ENCODE data around the gene PTBP3.

Gene PTBP3

DNA sequence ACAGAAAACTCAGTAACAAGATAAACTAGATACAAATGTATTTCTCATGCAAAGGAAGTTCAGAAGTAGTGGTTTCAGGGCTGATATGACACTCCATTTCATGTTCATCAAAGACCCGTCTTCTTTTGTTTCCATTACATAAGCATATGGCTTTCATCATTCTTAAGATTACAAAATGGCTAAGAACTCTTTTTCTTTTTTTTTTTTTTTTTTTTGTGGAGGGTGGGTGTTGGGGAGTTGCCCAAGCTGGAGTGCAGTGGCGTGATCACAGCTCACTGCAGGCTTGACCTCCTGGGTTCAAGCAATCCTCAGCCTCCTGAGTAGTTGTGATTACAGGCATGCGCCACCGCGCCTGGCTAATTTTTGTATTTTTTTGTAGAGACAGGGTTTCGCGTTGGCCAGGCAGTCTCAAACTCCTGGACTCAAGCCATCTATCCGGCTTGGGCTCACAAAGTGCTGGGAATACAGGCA lies 22.0 kb upstream of the PTBP3 start:
- DNase-seq = no peak

- DNase-seq = no peak
Measured at GRCh38 chr9:112354081-112354743, 20.8 kb upstream of the PTBP3 start.

GRCh38 chr9:112352209-112352608 lies 18.8 kb upstream of the PTBP3 start:
- DNase-seq = no peak

GRCh38 chr9:112351184-112351583 lies 17.8 kb upstream of the PTBP3 start:
- DNase-seq = no peak

- DNase-seq = no peak
Measured at GRCh38 chr9:112349008-112349333, 15.6 kb upstream of the PTBP3 start.

- DNase-seq = peak; percentile 84
Measured at GRCh38 chr9:112348257-112349007, 15.0 kb upstream of the PTBP3 start.

- DNase-seq = no peak
Measured at GRCh38 chr9:112341730-112342129, 8.3 kb upstream of the PTBP3 start.

- DNase-seq = no peak
Measured at GRCh38 chr9:112339886-112340285, 6.5 kb upstream of the PTBP3 start.

DNA sequence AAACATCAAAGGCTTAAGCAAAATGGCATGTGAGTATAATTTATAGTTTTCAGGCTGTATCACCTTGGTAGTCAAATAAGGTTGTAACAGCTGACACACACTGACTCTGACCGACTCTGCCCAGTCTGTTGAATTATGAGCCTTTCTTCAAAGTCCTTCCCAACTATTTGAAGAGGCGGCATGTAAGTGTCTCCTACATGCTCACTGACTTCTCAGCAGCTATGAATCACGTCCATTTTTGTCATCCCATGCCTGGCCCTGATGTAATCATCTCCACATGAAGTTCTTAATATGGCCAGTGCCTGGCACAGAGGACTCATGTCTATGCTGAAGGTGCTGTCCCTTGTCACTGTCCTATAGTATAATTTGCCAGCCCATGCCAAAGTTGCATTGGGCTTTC lies 5.1 kb upstream of the PTBP3 start:
- no peak for DNase-seq

DNA sequence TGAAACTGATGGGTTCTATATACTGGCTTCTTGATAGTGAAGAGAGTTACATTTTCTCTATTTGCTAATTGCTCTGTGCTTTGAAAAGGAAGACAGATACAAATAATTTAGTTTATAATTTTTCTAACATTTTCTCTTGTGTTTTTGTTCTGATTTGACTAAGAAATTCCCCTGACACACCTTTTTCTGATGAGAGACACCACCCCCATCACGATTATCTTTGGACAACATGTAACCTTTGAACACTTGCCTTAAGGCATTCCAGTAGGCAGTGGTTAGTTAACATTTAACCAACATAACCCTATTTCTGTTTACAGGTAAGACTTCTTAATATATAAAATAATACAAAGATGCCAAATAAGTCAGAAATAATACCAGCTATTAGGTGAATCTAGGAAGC lies 4.1 kb upstream of the PTBP3 start:
- no peak for DNase-seq

GRCh38 chr9:112334432-112334841 lies 1.0 kb upstream of the PTBP3 start:
- DNase-seq = peak; percentile 21

DNA sequence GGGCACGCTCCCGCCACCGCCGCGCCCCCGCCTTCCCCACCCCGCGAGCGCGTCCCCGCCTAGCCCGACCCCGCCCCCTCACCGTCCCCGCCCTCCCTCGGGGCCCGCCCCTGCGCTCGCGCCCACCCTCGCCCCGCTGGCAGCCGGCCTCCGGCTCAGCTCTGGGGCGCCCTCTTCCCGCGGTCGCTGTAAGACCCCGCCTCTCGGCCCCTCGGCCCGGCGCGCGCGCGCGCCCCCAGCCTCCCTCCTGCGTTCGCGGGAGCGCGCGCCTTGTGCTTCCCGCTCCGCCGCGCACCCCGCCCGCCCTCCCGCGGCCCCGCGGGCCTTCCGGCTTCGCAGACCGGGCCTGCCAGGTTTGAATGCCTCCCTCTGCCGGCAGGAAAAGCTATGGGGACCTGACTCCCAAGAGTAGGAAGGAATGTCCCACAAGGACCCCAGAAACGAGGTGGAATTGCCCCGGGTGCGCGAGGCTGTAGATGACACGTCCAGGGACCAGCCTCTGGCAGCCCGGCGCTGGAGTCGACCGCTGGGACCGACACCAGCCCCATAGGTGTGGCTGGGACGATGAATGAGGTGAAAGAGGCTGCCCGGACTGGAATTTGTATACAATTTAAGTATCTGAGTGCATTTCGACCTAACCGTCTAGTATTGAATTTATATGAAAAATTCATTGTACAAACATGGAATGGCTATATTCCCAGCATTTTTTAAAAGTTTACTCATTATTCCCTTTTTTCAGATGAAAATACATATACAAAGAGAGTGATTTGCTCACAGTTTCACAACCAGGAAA lies 416 bp upstream of the PTBP3 start:
- peak; percentile 94 for DNase-seq

DNA sequence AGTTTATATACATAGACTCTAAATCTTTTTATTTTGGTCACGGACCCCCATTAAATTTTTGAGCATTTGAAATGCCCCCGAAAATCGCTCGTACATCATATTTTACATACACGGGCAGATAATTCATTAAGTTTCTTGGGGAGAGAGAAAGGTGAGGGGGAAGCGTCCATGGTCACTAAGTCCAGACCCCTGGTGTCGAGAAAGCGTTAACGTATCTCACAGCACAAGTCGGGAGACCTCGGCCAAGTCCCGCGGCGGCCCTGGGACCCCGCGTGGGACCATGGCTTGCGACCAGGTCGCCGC lies 794 bp downstream of the PTBP3 start:
- DNase-seq = no peak

- no peak for DNase-seq
Measured at GRCh38 chr9:112332214-112332613, 1.2 kb downstream of the PTBP3 start.

DNA sequence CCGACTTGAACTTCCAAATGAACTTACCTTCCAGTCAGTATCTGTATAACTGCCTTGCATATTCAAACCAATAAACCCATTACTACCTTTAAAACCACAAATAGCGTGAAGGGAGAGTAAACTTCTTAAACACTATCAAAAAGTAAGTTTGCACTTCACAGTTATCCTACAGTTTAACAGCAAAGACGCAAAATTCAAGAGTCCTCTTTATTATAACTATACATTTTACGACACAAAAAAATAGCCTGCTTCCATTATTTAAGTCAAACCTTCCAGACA lies 1.8 kb downstream of the PTBP3 start:
- DNase-seq = no peak

- DNase-seq = no peak
Measured at GRCh38 chr9:112328545-112328944, 4.9 kb downstream of the PTBP3 start.

- DNase-seq = no peak
Measured at GRCh38 chr9:112327718-112328450, 5.5 kb downstream of the PTBP3 start.

DNA sequence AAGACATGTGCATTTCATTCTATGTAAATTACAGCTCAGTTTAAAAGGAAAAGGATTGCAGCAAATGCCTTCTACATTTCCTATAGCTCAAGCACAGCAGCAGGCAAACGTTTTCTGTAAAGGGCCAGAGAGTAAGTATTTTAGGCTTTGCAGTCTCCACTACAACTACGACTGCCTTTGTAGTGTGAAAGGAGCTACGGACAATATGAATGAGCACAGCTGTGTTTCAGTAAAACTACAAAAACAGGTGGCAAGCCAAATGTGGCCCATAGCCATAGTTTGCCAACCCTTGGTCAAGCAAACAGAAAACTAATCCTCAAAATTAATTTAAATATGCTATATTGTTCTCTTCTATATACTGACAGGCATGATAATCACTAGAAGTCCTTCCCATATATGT lies 7.2 kb downstream of the PTBP3 start:
- no peak for DNase-seq

DNA sequence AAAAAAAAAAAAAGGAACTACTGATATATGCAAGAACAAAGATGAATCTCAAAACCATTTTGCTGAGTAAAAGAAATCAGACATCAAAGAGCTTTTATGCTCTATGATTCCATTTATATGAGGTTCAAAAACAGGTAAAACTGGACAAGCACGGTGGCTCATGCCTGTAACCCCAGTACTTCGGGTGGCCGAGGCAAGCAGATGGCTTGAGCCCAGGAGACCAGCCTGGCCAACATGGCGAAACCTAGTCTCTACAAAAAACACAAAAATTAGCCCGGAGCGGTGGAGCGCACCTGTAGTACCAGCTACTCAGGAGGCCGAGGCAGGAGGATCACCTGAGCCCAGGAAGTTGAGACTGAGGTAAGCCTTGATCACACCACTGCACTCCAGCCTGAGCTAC lies 7.8 kb downstream of the PTBP3 start:
- no peak for DNase-seq

GRCh38 chr9:112325127-112325526 lies 8.3 kb downstream of the PTBP3 start:
- DNase-seq = no peak

DNA sequence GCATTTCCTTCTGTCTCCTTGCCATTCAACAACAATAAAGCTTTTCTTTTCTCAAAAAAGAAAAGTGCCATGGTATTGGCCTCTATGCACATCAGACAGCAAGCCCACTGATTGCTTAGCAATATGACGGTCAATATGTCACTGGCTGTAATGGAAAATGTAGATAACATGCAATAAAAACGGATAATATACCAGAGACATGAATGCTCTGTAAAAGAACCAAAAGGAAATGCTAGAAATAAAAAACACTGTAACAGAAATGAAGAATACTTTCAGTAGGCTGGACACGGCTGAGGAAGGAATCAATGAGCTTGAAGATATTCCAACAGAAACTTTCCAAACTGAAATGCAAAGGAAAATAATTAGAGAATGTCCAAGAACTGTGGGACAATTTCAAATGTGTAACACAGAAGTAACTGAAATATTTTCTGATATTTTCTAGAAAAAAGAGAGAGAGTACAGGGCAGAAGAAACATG lies 10.0 kb downstream of the PTBP3 start:
- no peak for DNase-seq

GRCh38 chr9:112322701-112323377 lies 10.6 kb downstream of the PTBP3 start:
- DNase-seq = no peak
